K562 (cell line): Measurements from ENCODE around the gene CCDC116.
A peak's percentile ranks its signal among the peaks of the same experiment; 100 is the strongest.

ENCODE experiments used
- CTCF ChIP-seq, 3 experiments: IDR thresholded peaks in 2 of 3; conservative IDR thresholded peaks in 1 of 3; 2 replicates each; pipeline ENCODE4 v1.5.1; 2011 to 2012; ENCODE audit warnings: low read length in 3 of 3, mild to moderate bottlenecking in 3 of 3, control low read depth in 2 of 3, improper control_type of control experiment in 1 of 3, inconsistent platforms in 1 of 3, low read depth in 1 of 3, mixed read lengths in 1 of 3, moderate library complexity in 1 of 3; ENCODE audit not compliant: insufficient read depth in 2 of 3
- NKRF ChIP-seq: fragments of 450-650 bp; IDR thresholded peaks from 2 replicates; pipeline ENCODE4 v1.6.1; 2016; ENCODE audit warnings: borderline replicate concordance

GRCh38 chr22:21593406-21594232, 38.9 kb upstream of the CCDC116 start:
- no peak for TF ChIP-seq NKRF
- peak; percentile 96 to 100 (median 98) for TF ChIP-seq CTCF (IDR thresholded peaks at IDR 0.05 in 2 of 3, conservative IDR thresholded peaks at IDR 0.05 in 1 of 3; ENCODE audit: insufficient read depth in 2 of 3, low read depth in 1 of 3, low read length in 3 of 3)
